Naive thymus-derived CD8-positive, alpha-beta T cell (primary cell): ENCODE results near the gene ZNF778. TPM values are rescaled to one million over a fixed set of nuclear protein-coding genes. Genes with fewer than 3 reads are reported as not detected.
A peak's percentile ranks its signal among the peaks of the same experiment; 100 is the strongest.

Source experiments
- ATAC-seq, 2 donors: fragments of 150-1000 bp; cut with Tn5 transposase in 1 of 2; sonication (Bioruptor Pico), chemical (Tn5 transposase) in 1 of 2; 1 replicate in 1 of 2; 2 replicates in 1 of 2; pipeline ENCODE4 v1.10.0; 2021; ENCODE audit warnings: mild to moderate bottlenecking in 2 of 2, moderate library complexity in 2 of 2
- POLR2A ChIA-PET: fragments of 350-600 bp; sonication (Branson Sonifier 250); formaldehyde crosslinking; loops from one replicate; lab custom pipeline; 2021; ENCODE audit warnings: antibody characterized with exemption; lab: Charles Lee
- DNase-seq, 10 donors: peaks; one replicate each; pipeline versions ENCODE4 v3.0.0 to v3.0.0-alpha.2; 2020 to 2022
- H3K27ac Mint-ChIP-seq, 10 donors: one replicate each; pipeline ENCODE4 v1.8.0; 2020 to 2022; ENCODE audit warnings: mild to moderate bottlenecking in 10 of 10, mixed read lengths in 10 of 10, moderate library complexity in 4 of 10, inconsistent platforms in 1 of 10
- H3K27me3 Mint-ChIP-seq, 5 donors: one replicate each; pipeline ENCODE4 v1.8.0; 2021 to 2022; ENCODE audit warnings: mixed read lengths in 5 of 5
- H3K36me3 Mint-ChIP-seq, 3 donors: one replicate each; pipeline ENCODE4 v1.8.0; 2020 to 2022; ENCODE audit warnings: mixed read lengths in 3 of 3, mild to moderate bottlenecking in 2 of 3, inconsistent platforms in 1 of 3
- H3K4me1 Mint-ChIP-seq, 4 donors: one replicate each; pipeline ENCODE4 v1.8.0; 2021 to 2022; ENCODE audit warnings: mixed read lengths in 4 of 4
- H3K4me3 Mint-ChIP-seq, 10 donors: one replicate each; pipeline ENCODE4 v1.8.0; 2020 to 2022; ENCODE audit warnings: mild to moderate bottlenecking in 10 of 10, mixed read lengths in 10 of 10, moderate library complexity in 6 of 10, inconsistent platforms in 1 of 10
- H3K9me3 Mint-ChIP-seq, 9 donors: one replicate each; pipeline ENCODE4 v1.8.0; 2020 to 2022; ENCODE audit warnings: mixed read lengths in 9 of 9, mild to moderate bottlenecking in 3 of 9, inconsistent platforms in 1 of 9, moderate library complexity in 1 of 9
- polyA plus RNA-seq, 3 donors: library from polyadenylated mRNA; unstranded; fragments of 300-500 nt; fragmentation: Illumina TruSeq; gene quantifications; one replicate each; pipeline ENCODE4 v1.2.3, GENCODE V29; 2021
- total RNA-seq, 8 experiments: library from RNA in 2 of 8; stranded (reverse) in 2 of 8; gene quantifications; one replicate each; pipeline ENCODE4 v1.2.3 and lab custom pipeline; 2021 to 2026

The ZNF778 gene
- total and polyA plus RNA-seq, 5 experiments from 2014 or later, result 2.0 to 11.0 (median 5.5) TPM

GRCh38 chr16:89279666-89280481, 62.4 kb downstream of the ZNF778 start:
- peaks cover 0 to 5% (median 0%) of the 10 kb centered on the region in 4 donors for H3K4me1 Mint-ChIP-seq
- no peak overlapping the region for H3K4me3 Mint-ChIP-seq
- peaks cover 0 to 31% (median 4%) of the 10 kb centered on the region in 3 donors for H3K36me3 Mint-ChIP-seq
- no peaks in the 10 kb centered on the region for H3K27me3 Mint-ChIP-seq
- H3K27ac Mint-ChIP-seq, result peak overlapping the region in 1 of 10 donors; percentile 40
- DNase-seq (no peak), ATAC-seq (no peak)
- H3K9me3 Mint-ChIP-seq, result no peaks in the 10 kb centered on the region
- POLR2A ChIA-PET, result no interaction called here

GRCh38 chr16:89280546-89281188, 63.2 kb downstream of the ZNF778 start:
- no peak for ATAC-seq
- H3K4me1 Mint-ChIP-seq, result peaks cover 0 to 5% (median 0%) of the 10 kb centered on the region in 4 donors
- POLR2A ChIA-PET, result no interaction called here
- no peaks in the 10 kb centered on the region for H3K27me3 Mint-ChIP-seq
- no peak for DNase-seq
- H3K4me3 Mint-ChIP-seq, result no peak overlapping the region
- H3K27ac Mint-ChIP-seq, result no peak overlapping the region
- H3K36me3 Mint-ChIP-seq, result peaks cover 0 to 26% (median 4%) of the 10 kb centered on the region in 3 donors
- no peaks in the 10 kb centered on the region for H3K9me3 Mint-ChIP-seq

GRCh38 chr16:89281189-89281577, 63.7 kb downstream of the ZNF778 start:
- peaks cover 0 to under 1% (median 0%) of the 10 kb centered on the region in 4 donors for H3K4me1 Mint-ChIP-seq
- H3K4me3 Mint-ChIP-seq, result no peak overlapping the region
- H3K27me3 Mint-ChIP-seq, result no peaks in the 10 kb centered on the region
- peaks cover 0 to 21% (median 4%) of the 10 kb centered on the region in 3 donors for H3K36me3 Mint-ChIP-seq
- no peaks in the 10 kb centered on the region for H3K9me3 Mint-ChIP-seq
- DNase-seq, result no peak
- ATAC-seq, result no peak
- POLR2A ChIA-PET, result interaction anchor here (1.4 kb wide), 1 partner anchor 14 kb away, joined by 3 read pairs; no protein-coding TSS in a partner anchor
- H3K27ac Mint-ChIP-seq, result no peak overlapping the region

- no peak overlapping the region for H3K27ac Mint-ChIP-seq
- H3K27me3 Mint-ChIP-seq, result no peaks in the 10 kb centered on the region
- POLR2A ChIA-PET, result interaction anchor here (1.4 kb wide), 1 partner anchor 15 kb away, joined by 3 read pairs; no protein-coding TSS in a partner anchor
- H3K9me3 Mint-ChIP-seq, result peaks cover 0 to 2% (median 0%) of the 10 kb centered on the region in 9 donors
- H3K4me1 Mint-ChIP-seq, result no peaks in the 10 kb centered on the region
- no peak overlapping the region for H3K4me3 Mint-ChIP-seq
- no peak for DNase-seq
- no peak for ATAC-seq
- H3K36me3 Mint-ChIP-seq, result peaks cover 0 to 25% (median 4%) of the 10 kb centered on the region in 3 donors
Observed at GRCh38 chr16:89281829-89282228, 64.3 kb downstream of the ZNF778 start.

GRCh38 chr16:89282523-89282922, 65.0 kb downstream of the ZNF778 start:
- H3K36me3 Mint-ChIP-seq, result peaks cover 0 to 27% (median 4%) of the 10 kb centered on the region in 3 donors
- H3K4me3 Mint-ChIP-seq, result no peak overlapping the region
- H3K9me3 Mint-ChIP-seq, result peaks cover 0 to 2% (median 0%) of the 10 kb centered on the region in 9 donors
- POLR2A ChIA-PET, result interaction anchor here (1.4 kb wide), 1 partner anchor 16 kb away, joined by 3 read pairs; no protein-coding TSS in a partner anchor
- no peak overlapping the region for H3K27ac Mint-ChIP-seq
- no peak for ATAC-seq
- no peak for DNase-seq
- H3K4me1 Mint-ChIP-seq, result no peaks in the 10 kb centered on the region
- no peaks in the 10 kb centered on the region for H3K27me3 Mint-ChIP-seq

GRCh38 chr16:89283449-89283848, 65.9 kb downstream of the ZNF778 start:
- H3K27ac Mint-ChIP-seq, result no peak overlapping the region
- no peaks in the 10 kb centered on the region for H3K27me3 Mint-ChIP-seq

GRCh38 chr16:89285381-89285780, 67.9 kb downstream of the ZNF778 start:
- Mint-ChIP-seq H3K4me1 (peaks cover 0 to 7% (median 3%) of the 10 kb centered on the region in 4 donors), H3K27ac (no peak overlapping the region), H3K36me3 (peaks cover 0 to 31% (median 4%) of the 10 kb centered on the region in 3 donors), H3K9me3 (peaks cover 0 to 2% (median 0%) of the 10 kb centered on the region in 9 donors), H3K27me3 (no peaks in the 10 kb centered on the region), H3K4me3 (no peak overlapping the region)
- POLR2A ChIA-PET, result interaction anchor here (0.6 kb wide), 1 partner anchor 20 kb away, joined by 3 read pairs; no protein-coding TSS in a partner anchor
- no peak for DNase-seq
- no peak for ATAC-seq

More at GRCh38 chr16:89283449-89283848, 65.9 kb downstream of the ZNF778 start:
- peaks cover 0 to 29% (median 4%) of the 10 kb centered on the region in 3 donors for H3K36me3 Mint-ChIP-seq
- ATAC-seq (no peak), DNase-seq (no peak)
- H3K4me1 Mint-ChIP-seq, result no peaks in the 10 kb centered on the region
- POLR2A ChIA-PET, result no interaction called here
- peaks cover 0 to 2% (median 0%) of the 10 kb centered on the region in 9 donors for H3K9me3 Mint-ChIP-seq
- H3K4me3 Mint-ChIP-seq, result no peak overlapping the region

- no peak overlapping the region for H3K27ac Mint-ChIP-seq
- peaks cover 0 to 8% (median 3%) of the 10 kb centered on the region in 4 donors for H3K4me1 Mint-ChIP-seq
- H3K4me3 Mint-ChIP-seq, result no peak overlapping the region
- POLR2A ChIA-PET, result interaction anchor here (0.6 kb wide), 1 partner anchor 21 kb away, joined by 3 read pairs; no protein-coding TSS in a partner anchor
- peaks cover 0 to 2% (median 0%) of the 10 kb centered on the region in 9 donors for H3K9me3 Mint-ChIP-seq
- peaks cover 0 to 33% (median 2%) of the 10 kb centered on the region in 3 donors for H3K36me3 Mint-ChIP-seq
- DNase-seq, result no peak
- H3K27me3 Mint-ChIP-seq, result no peaks in the 10 kb centered on the region
- ATAC-seq, result no peak
Observed at GRCh38 chr16:89286096-89286495, 68.6 kb downstream of the ZNF778 start.

Other genes with a start within 250 kb of the ZNF778 start
- gene CBFA2T3, start 240.5 kb upstream of the ZNF778 start, total RNA-seq, result 1 to 10 TPM; 1.5 to 2.0 TPM
- gene CBFA2T3, start 240.5 kb upstream of the ZNF778 start, polyA plus RNA-seq, result under 1 TPM in 1 of 3 donors, not detected in 2; 0.04 TPM
- 10 to 100 TPM; 61.5 to 64.4 TPM for gene ACSF3, start 123.9 kb upstream of the ZNF778 start, total RNA-seq
- 10 to 100 TPM; 21.3 to 44.7 (median 22.9) TPM for gene ACSF3, start 123.9 kb upstream of the ZNF778 start, polyA plus RNA-seq
- gene CDH15, start 46.0 kb upstream of the ZNF778 start, total RNA-seq, result not detected
- gene CDH15, start 46.0 kb upstream of the ZNF778 start, polyA plus RNA-seq, result not detected
- gene SLC22A31, start 17.2 kb upstream of the ZNF778 start, total RNA-seq, result not detected
- gene SLC22A31, start 17.2 kb upstream of the ZNF778 start, polyA plus RNA-seq, result not detected